Ovary (tissue), 3 donors: ENCODE results near the gene PDE3A.

ENCODE experiments used
- EP300 ChIP-seq: sonication (generic); formaldehyde crosslinking; IDR thresholded peaks from one replicate; pipeline ENCODE4 v1.6.1; 2017; ENCODE audit warnings: antibody characterized with exemption
- POLR2A ChIP-seq: fragments of 450-650 bp; IDR thresholded peaks from one replicate; pipeline ENCODE4 v1.6.1; 2017; ENCODE audit warnings: antibody characterized with exemption, mild to moderate bottlenecking, moderate library complexity
- TF ChIP-seq, protein P1 (sequence below), 3 donors: fragments of 450-650 bp in 2 of 3; fragments of 200-600 bp in 1 of 3; IDR thresholded peaks; one replicate each; pipeline versions ENCODE4 v1.5.1 to v1.8.0; 2016 to 2022; ENCODE audit warnings: antibody characterized with exemption in 3 of 3, mild to moderate bottlenecking in 1 of 3
- donor health status: DM: no; HTN: no; CAD: no.

DNA sequence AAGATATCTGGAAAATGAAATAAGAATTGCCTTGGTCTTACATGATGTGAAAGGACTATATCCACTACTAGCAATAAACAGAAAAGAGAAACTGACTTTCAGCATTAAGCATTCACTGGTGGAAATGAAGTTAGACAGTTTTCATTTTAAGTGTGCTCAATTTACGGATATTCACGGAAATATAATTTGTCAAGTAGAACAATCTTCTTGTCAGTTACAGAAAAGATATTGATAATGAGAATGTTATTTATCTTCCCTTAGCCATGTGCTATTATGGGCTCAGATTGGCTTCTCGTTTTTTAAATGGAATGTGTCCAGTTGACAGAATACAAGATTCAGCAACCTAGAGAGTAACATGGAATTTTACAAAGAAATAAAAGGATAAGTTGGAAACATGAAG lies 208.2 kb downstream of the PDE3A start:
- TF ChIP-seq, protein P1, sequence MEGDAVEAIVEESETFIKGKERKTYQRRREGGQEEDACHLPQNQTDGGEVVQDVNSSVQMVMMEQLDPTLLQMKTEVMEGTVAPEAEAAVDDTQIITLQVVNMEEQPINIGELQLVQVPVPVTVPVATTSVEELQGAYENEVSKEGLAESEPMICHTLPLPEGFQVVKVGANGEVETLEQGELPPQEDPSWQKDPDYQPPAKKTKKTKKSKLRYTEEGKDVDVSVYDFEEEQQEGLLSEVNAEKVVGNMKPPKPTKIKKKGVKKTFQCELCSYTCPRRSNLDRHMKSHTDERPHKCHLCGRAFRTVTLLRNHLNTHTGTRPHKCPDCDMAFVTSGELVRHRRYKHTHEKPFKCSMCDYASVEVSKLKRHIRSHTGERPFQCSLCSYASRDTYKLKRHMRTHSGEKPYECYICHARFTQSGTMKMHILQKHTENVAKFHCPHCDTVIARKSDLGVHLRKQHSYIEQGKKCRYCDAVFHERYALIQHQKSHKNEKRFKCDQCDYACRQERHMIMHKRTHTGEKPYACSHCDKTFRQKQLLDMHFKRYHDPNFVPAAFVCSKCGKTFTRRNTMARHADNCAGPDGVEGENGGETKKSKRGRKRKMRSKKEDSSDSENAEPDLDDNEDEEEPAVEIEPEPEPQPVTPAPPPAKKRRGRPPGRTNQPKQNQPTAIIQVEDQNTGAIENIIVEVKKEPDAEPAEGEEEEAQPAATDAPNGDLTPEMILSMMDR (IDR thresholded peaks at IDR 0.05) = no peak
- TF ChIP-seq POLR2A (no peak), EP300 (no peak)
